HG03095 (cell line): ENCODE measurements around the gene ABCF3.

Experiments used
- ATAC-seq: cut with Tn5 transposase; IDR thresholded peaks from one replicate; pipeline ENCODE4 v1.9.1; 2021; ENCODE audit warnings: moderate library complexity; ENCODE audit not compliant: unreplicated experiment

The ABCF3 gene

GRCh38 chr3:184167786-184168185 lies 18.2 kb upstream of the ABCF3 start:
- ATAC-seq = no peak

GRCh38 chr3:184168363-184169120 lies 17.5 kb upstream of the ABCF3 start:
- no peak for ATAC-seq

GRCh38 chr3:184169896-184170875 lies 15.8 kb upstream of the ABCF3 start:
- ATAC-seq = no peak

GRCh38 chr3:184171562-184171961 lies 14.4 kb upstream of the ABCF3 start:
- ATAC-seq = no peak

GRCh38 chr3:184172681-184173373 lies 13.2 kb upstream of the ABCF3 start:
- ATAC-seq = no peak

GRCh38 chr3:184173374-184173722 lies 12.7 kb upstream of the ABCF3 start:
- ATAC-seq = no peak

- ATAC-seq = peak; percentile 0
These were observed 11.7 kb upstream of the ABCF3 start for GRCh38 chr3:184174284-184174645.

- peak; percentile 95 for ATAC-seq
These were observed 11.1 kb upstream of the ABCF3 start, which contains the start of gene AP2M1 for GRCh38 chr3:184174646-184175492. Gene AP2M1, plus strand, starts transcription at chr3:184174855. Its CDS starts 2,139 bp downstream, at chr3:184176994.

- no peak for ATAC-seq
These were observed 10.5 kb upstream of the ABCF3 start for GRCh38 chr3:184175506-184175905.

GRCh38 chr3:184175981-184176376 lies 10.0 kb upstream of the ABCF3 start:
- ATAC-seq = no peak

- no peak for ATAC-seq
These were observed 9.3 kb upstream of the ABCF3 start for GRCh38 chr3:184176377-184177330.

GRCh38 chr3:184177331-184177731 lies 8.7 kb upstream of the ABCF3 start:
- ATAC-seq = no peak

- ATAC-seq = no peak
These were observed 8.2 kb upstream of the ABCF3 start for GRCh38 chr3:184177767-184178306.

- ATAC-seq = no peak
These were observed 7.4 kb upstream of the ABCF3 start for GRCh38 chr3:184178521-184179138.

GRCh38 chr3:184180165-184180564 lies 5.8 kb upstream of the ABCF3 start:
- ATAC-seq = no peak

- no peak for ATAC-seq
These were observed 4.4 kb upstream of the ABCF3 start for GRCh38 chr3:184181596-184181995.

- no peak for ATAC-seq
These were observed 2.3 kb upstream of the ABCF3 start for GRCh38 chr3:184183679-184184078.

GRCh38 chr3:184184546-184185230 lies 1.3 kb upstream of the ABCF3 start:
- no peak for ATAC-seq
